ENCODE data around the gene DPP7.
"Not testable (repeated sequence)": the region's sequence is repeated elsewhere in the genome, so short reads cannot be mapped to it uniquely, and the experiment has no call there.

DNA sequence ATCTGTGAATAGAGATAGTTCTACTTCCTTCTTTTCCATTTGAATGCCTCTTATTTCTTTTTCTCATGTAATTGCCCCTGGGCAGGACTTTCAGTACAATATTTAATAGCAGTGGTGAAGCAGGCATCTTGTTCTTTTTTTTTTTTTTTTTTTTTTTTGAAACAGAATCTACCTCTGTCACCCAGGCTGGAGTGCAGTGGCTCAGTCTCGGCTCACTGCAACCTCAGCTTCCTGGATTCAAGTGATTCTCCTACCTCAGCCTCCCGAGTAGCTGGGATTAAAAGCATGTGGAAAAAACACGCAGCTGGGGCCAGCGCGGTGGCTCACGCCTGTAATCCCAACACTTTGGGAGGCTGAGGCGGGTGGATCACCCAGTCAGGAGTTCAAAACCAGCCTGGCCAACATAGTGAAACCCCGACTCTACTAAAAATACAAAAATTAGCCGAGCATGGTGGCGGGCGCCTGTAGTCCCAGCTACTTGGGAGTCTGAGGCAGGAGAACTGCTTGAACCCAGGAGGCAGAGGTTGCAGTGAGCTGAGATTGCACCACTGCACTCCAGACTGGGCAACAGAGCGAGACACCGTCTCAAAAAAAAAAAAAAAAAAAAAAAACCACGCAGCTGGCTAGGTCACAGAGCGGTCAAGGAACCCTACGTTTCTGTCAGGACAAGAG is 8.4 kb upstream of the DPP7 start:
- not testable (repeated sequence) for TF ChIP-seq CTCF (IDR thresholded peaks at IDR 0.05); EZH2 (IDR thresholded peaks at IDR 0.05; ENCODE audit: borderline replicate concordance, insufficient read depth, low read depth, low read length, poor library complexity, severe bottlenecking)
